HG03342 (cell line): ENCODE data around the gene SCNM1.
"Not testable (repeated sequence)": the region's sequence is repeated elsewhere in the genome, so short reads cannot be mapped to it uniquely, and the experiment has no call there.

Experiments used
- ATAC-seq: cut with Tn5 transposase; IDR thresholded peaks from one replicate; pipeline ENCODE4 v1.9.1; 2021; ENCODE audit warnings: mild to moderate bottlenecking, moderate library complexity; ENCODE audit not compliant: unreplicated experiment

Gene SCNM1

GRCh38 chr1:151146412-151147131 lies 19.4 kb upstream of the SCNM1 start, which contains the start of gene SEMA6C:
TSS of gene SEMA6C (minus strand) at chr1:151146631. CDS start at chr1:151142621, 4,010 bp downstream.
- peak; percentile 95 for ATAC-seq

- ATAC-seq: no peak
Measured at GRCh38 chr1:151147132-151147503, 18.8 kb upstream of the SCNM1 start.

GRCh38 chr1:151147665-151148064 lies 18.3 kb upstream of the SCNM1 start:
- no peak for ATAC-seq

DNA sequence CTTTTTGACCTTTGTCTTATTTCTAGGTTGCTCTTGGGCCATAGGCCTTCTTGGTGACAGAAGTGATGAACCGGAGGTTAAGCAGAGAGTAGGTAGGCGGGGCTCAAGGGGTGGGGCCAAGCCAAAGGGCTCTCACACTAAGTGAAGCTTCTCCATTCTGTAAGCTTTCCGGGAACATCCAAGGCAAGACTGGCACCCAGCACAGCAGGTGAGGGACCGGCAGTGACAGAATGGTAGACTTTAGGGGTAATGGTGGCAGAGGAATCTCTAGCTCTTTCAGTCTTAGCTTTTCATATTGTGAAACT lies 9.5 kb upstream of the SCNM1 start, which contains the start of gene TNFAIP8L2:
Gene TNFAIP8L2, plus strand, starts transcription at position 135 of the 305 bp plus-strand sequence. CDS start 2,049 bp downstream, outside the sequence.
- peak; percentile 57 for ATAC-seq

- ATAC-seq: no peak
Measured at GRCh38 chr1:151157067-151157531, 8.8 kb upstream of the SCNM1 start.

- ATAC-seq: no peak
Measured at GRCh38 chr1:151158326-151158725, 7.6 kb upstream of the SCNM1 start.

DNA sequence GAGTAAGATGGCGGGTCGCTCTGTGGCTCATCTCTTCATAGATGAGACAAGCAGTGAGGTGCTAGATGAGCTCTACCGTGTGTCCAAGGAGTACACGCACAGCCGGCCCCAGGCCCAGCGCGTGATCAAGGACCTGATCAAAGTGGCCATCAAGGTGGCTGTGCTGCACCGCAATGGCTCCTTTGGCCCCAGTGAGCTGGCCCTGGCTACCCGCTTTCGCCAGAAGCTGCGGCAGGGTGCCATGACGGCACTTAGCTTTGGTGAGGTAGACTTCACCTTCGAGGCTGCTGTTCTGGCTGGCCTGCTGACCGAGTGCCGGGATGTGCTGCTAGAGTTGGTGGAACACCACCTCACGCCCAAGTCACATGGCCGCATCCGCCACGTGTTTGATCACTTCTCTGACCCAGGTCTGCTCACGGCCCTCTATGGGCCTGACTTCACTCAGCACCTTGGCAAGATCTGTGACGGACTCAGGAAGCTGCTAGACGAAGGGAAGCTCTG lies 7.1 kb upstream of the SCNM1 start:
- ATAC-seq: no peak

- no peak for ATAC-seq
Measured at GRCh38 chr1:151159373-151159772, 6.6 kb upstream of the SCNM1 start.

GRCh38 chr1:151164732-151165280 lies 1.1 kb upstream of the SCNM1 start:
- ATAC-seq: no peak

GRCh38 chr1:151165281-151165737 lies 635 bp upstream of the SCNM1 start:
- no peak for ATAC-seq

- no peak for ATAC-seq
Measured at GRCh38 chr1:151166505-151166956, 587 bp downstream of the SCNM1 start.

DNA sequence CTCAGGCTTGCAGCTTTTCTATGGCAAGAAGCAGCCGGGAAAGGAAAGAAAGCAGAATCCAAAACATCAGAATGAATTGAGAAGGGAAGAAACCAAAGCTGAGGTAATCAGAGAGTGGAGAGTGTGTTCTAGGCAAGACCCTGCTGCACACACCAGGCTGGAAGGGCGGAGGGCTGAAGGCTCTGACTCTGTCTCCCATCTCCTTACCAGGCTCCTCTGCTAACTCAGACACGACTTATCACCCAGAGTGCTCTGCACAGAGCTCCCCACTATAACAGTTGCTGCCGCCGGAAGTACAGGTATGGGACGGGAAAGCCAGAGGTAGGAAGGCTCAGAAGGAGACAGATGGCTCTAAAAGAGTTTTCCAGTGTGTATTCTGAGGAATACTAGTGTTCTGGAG lies 1.2 kb downstream of the SCNM1 start:
- ATAC-seq: no peak

GRCh38 chr1:151171190-151171589 lies 5.2 kb downstream of the SCNM1 start:
- no peak for ATAC-seq

- no peak for ATAC-seq
Measured at GRCh38 chr1:151175041-151175741, 9.2 kb downstream of the SCNM1 start.

DNA sequence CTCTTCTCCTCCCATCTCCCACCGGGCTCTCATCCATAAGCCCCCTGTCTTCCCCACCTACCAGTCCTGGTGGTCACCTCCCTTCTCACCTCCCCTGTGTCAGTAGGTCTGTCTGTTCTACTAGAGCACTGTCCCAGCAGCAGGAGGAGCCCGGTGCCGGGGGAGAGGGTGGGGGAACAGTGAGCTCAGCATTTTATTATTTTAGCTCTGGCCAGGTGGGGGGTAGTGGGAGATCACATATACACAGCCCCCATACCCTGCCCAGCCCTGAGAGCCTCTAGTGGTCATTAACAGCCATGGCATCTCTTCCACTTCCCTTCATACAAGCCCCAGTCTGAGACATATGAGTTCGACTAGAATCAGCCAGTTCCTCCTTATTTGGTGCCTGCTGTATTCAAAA lies 9.9 kb downstream of the SCNM1 start, which contains the start of gene TMOD4:
Gene TMOD4, minus strand, starts transcription at position 119 of the 400 bp plus-strand sequence. CDS start 1,106 bp downstream, outside the sequence.
- ATAC-seq: no peak

- no peak for ATAC-seq
Measured at GRCh38 chr1:151176514-151177045, 10.6 kb downstream of the SCNM1 start.

DNA sequence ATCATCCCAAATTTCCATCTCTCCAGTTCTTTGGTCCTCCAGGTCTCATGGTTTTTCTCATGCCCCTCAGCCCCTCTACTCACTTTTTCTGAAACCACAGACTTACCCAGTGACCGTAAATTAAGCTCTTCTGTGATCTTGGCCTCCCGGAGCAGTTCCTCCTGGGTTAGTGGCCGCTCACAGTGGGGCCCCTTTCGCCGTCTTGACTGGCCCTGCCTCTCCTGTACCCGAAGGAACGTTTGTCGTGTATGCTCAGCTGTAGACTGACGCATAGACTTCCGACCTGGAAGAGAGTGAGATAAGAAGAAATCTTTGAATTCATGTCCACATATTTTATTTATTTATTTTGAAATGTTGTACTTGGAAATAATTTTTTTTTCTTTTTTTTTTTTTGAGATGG lies 18.3 kb downstream of the SCNM1 start:
- no peak for ATAC-seq

- no peak for ATAC-seq
Measured at GRCh38 chr1:151187205-151187604, 21.3 kb downstream of the SCNM1 start.

- not testable (repeated sequence) for ATAC-seq
Measured at GRCh38 chr1:151188667-151189066, 22.7 kb downstream of the SCNM1 start.

- peak; percentile 89 for ATAC-seq
Measured at GRCh38 chr1:151189637-151190445, 23.9 kb downstream of the SCNM1 start, which contains the start of gene VPS72. TSS of gene VPS72 (minus strand) at chr1:151190197. CDS start at chr1:151190121, 76 bp downstream.
